Subcutaneous abdominal adipose tissue (tissue), 5 donors: ENCODE results near the gene PLCL2.

Experiments
- H3K27ac ChIP-seq: one replicate; pipeline ENCODE4 v1.7.0; 2013; ENCODE audit warnings: low read depth, mild to moderate bottlenecking, inconsistent platforms, low read length, moderate library complexity
- H3K27me3 ChIP-seq, 5 donors: one replicate each; pipeline ENCODE4 v1.7.0; 2013; ENCODE audit warnings: low read length in 5 of 5, inconsistent platforms in 1 of 5; ENCODE audit not compliant: control insufficient read depth in 5 of 5, insufficient read depth in 4 of 5
- H3K36me3 ChIP-seq, 5 donors: one replicate each; pipeline ENCODE4 v1.7.0; 2013; ENCODE audit warnings: low read length in 5 of 5; ENCODE audit not compliant: control insufficient read depth in 5 of 5, insufficient read depth in 5 of 5
- H3K4me1 ChIP-seq, 5 donors: one replicate each; pipeline ENCODE4 v1.7.0; 2013; ENCODE audit warnings: low read length in 5 of 5, mild to moderate bottlenecking in 3 of 5, moderate library complexity in 1 of 5; ENCODE audit not compliant: control insufficient read depth in 5 of 5, insufficient read depth in 5 of 5
- H3K4me3 ChIP-seq, 5 donors: one replicate each; pipeline ENCODE4 v1.7.0; 2013; ENCODE audit warnings: low read length in 5 of 5, low read depth in 1 of 5
- H3K9ac ChIP-seq, 5 donors: one replicate each; pipeline ENCODE4 v1.7.0; 2013; ENCODE audit warnings: low read length in 5 of 5, mild to moderate bottlenecking in 4 of 5, moderate library complexity in 3 of 5
- H3K9me3 ChIP-seq, 5 donors: one replicate each; pipeline ENCODE4 v1.7.0; 2013; ENCODE audit warnings: low read length in 5 of 5; ENCODE audit not compliant: control insufficient read depth in 5 of 5
- donor health status: healthy.
- donor health status: healthy.
- donor health status: healthy.
- donor health status: healthy.
- donor health status: healthy.

The PLCL2 gene

DNA sequence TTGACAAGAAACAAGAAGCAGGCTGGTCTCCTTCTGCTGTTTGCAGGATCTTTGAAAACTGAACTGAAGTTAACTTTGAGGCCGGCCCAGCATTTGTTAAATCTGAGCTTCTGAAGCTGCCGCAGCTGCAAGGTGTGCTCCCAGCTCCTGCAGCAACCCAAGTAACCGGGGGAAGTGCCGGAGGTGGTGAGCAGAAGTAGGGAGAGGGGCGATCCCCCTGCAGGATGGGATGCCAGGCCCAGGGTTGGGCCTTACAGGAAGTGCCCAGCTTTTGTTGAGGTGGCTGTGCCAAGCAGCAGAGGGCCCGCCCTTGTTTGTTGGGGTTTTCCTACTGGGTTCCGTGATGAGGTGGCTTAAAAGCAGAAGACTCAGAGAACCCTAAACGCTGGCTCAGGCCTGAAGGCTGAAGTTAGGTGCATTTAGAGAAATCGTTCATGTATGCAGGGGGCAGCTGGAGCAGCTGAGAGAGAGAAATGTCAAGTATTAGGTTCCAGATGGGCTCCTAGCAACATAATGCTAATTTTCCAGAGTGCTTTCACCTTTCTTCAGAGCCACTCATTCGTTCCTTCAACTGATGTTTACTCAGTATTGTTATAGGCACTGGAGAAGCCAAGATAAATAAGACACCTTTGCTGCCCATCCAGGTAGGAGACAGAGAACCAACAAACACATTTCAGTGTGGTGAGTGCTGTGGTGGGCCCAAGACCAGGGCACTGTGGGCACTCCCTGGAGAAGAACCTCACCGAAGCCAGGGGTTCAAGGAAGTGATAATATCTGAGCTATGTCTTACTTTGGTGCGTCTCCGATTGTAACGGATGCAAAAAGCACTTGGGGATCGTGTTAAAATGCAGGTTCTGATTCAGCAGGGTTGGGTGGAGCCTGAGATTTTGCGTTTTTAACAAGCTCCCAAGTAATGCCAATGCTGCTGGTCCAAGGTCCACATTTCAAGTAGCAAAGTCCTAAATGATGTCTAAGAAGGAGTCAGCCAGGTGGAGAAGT, 42.2 kb upstream of the PLCL2 start:
- H3K4me1 ChIP-seq, result peaks cover 0 to 28% (median 13%) of the 10 kb centered on the region in 5 donors
- no peak overlapping the region for H3K4me3 ChIP-seq
- H3K36me3 ChIP-seq, result no peaks in the 10 kb centered on the region
- no peak overlapping the region for H3K27ac ChIP-seq
- H3K27me3 ChIP-seq, result no peaks in the 10 kb centered on the region
- H3K9me3 ChIP-seq, result no peaks in the 10 kb centered on the region
- H3K9ac ChIP-seq, result no peak overlapping the region

DNA sequence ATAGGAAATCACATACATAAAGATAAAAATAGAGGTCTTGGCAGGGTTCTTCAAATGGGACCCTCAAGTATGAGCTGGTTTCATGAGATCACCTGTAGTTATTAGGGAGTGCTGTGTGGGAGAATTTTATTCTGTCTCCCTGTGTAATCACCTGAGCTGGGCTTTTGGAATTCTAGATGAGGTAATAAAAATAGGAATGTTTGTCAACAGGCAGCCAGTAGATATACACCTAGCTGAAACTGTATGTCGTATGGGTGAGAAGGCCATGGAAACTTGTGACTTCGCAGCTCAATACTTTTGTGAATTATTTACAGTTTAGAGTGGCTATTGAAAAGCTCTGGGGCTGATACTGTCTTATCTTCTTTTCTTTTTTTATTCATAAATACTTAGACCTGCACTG, 40.5 kb upstream of the PLCL2 start:
- no peaks in the 10 kb centered on the region for H3K9me3 ChIP-seq
- H3K4me1 ChIP-seq, result peaks cover 0 to 22% (median 10%) of the 10 kb centered on the region in 5 donors
- no peaks in the 10 kb centered on the region for H3K27me3 ChIP-seq
- no peak overlapping the region for H3K27ac ChIP-seq
- no peak overlapping the region for H3K9ac ChIP-seq
- H3K4me3 ChIP-seq, result no peak overlapping the region
- H3K36me3 ChIP-seq, result no peaks in the 10 kb centered on the region

DNA sequence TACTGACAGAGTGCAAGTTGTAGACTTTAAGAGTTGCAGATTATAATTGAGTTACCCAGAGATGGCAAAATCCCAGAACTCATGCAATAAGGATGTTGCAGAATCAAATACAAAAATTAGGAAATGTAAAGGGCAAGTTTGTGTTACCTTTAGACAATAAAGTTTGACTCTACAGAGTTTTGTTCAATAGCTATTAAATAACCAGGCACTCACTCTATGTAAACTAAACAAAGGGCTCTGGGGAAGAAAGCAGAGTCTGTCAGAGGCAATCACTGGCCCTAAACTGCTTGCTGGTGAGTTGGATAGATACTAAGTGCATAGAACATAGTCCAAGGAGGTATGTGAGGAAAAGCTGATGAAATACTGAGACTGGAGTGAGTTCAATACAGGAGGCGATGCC, 40.0 kb upstream of the PLCL2 start:
- peaks cover 0 to 24% (median 13%) of the 10 kb centered on the region in 5 donors for H3K4me1 ChIP-seq
- H3K27me3 ChIP-seq, result no peaks in the 10 kb centered on the region
- H3K36me3 ChIP-seq, result no peaks in the 10 kb centered on the region
- no peak overlapping the region for H3K4me3 ChIP-seq
- no peak overlapping the region for H3K9ac ChIP-seq
- H3K9me3 ChIP-seq, result no peaks in the 10 kb centered on the region
- no peak overlapping the region for H3K27ac ChIP-seq

DNA sequence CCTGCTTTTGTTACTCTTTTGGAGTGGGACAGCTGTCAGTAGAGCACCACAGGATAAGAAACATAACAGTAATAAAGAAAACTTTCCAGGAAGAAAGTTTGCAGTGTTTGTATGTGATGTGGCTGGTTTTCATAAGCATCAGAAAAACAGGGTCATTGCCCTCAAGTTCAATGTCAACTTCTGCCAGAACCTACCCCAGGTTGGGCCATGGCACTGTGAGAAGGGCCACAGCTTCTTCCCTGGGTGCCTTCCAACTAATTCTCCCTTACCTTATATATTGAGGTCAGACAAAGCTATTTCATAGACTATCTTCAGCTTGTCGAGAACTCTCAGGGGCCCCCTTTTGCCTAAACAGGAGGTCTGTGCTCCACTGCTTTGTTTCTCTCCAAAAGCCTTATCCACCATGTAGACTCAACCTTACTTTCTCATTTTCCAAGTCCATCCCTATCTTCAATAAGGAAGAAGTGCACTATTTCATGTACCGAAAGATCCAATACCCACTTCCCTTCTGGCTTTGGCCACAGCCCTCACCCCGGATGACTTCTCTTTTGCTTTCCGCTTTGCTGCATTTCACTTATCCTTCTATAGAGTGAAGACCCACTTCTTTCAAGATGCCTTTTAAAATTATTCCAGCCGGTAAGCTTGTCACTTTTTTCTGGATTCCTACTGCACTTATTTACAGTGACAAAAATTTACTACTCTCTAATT, 38.2 kb upstream of the PLCL2 start:
- no peaks in the 10 kb centered on the region for H3K9me3 ChIP-seq
- no peak overlapping the region for H3K27ac ChIP-seq
- H3K4me1 ChIP-seq, result peaks cover 0 to 28% (median 19%) of the 10 kb centered on the region in 5 donors
- no peak overlapping the region for H3K9ac ChIP-seq
- no peak overlapping the region for H3K4me3 ChIP-seq
- no peaks in the 10 kb centered on the region for H3K36me3 ChIP-seq
- H3K27me3 ChIP-seq, result no peaks in the 10 kb centered on the region

DNA sequence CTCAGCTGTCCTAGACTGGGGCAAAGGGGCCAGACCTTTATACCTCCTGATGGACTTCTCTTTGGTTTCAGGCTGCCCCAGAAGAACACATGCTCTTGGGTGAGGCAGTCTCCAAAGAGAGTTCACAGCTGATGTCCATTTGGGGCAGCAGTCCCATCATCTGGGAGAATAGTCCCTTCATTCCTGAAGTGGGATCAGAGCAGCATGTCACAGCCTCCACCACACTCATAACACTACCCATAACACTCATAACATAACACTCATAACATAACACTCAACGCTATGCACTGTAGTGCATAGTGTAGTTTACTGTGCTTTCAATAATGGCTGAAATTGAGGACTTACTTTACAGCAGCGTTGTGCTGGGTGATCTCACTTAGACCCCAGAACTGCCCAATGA, 36.7 kb upstream of the PLCL2 start:
- Histone ChIP-seq H3K27me3 (no peaks in the 10 kb centered on the region), H3K9me3 (no peaks in the 10 kb centered on the region), H3K4me1 (peaks cover 0 to 21% (median 18%) of the 10 kb centered on the region in 5 donors), H3K36me3 (no peaks in the 10 kb centered on the region), H3K27ac (no peak overlapping the region), H3K9ac (no peak overlapping the region), H3K4me3 (no peak overlapping the region)

DNA sequence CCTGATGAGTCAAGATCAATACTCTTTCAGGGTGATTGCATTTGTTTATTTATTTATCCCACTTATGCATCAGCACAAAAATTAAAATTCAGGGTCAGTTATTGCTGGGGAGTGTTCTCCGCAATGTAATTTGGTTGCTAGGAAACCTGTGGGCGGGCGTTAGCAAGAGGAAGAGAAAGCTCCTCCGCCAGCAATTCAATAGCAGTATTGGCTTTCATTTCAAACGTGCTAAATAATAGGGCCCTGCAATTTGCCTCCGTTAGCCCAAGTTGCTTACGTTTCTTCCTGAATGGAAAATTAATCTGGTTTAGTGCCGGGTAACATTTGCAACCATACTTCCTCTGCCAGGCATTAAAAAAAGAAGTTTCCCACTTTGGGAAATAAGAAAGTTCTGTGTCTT, 35.5 kb upstream of the PLCL2 start:
- no peak overlapping the region for H3K9ac ChIP-seq
- H3K4me1 ChIP-seq, result peaks cover 0 to 19% (median 12%) of the 10 kb centered on the region in 5 donors
- H3K36me3 ChIP-seq, result no peaks in the 10 kb centered on the region
- no peaks in the 10 kb centered on the region for H3K9me3 ChIP-seq
- no peaks in the 10 kb centered on the region for H3K27me3 ChIP-seq
- H3K27ac ChIP-seq, result peak overlapping the region; percentile 26
- peak overlapping the region in 4 of 5 donors; percentile 1 to 37 (median 16) for H3K4me3 ChIP-seq

DNA sequence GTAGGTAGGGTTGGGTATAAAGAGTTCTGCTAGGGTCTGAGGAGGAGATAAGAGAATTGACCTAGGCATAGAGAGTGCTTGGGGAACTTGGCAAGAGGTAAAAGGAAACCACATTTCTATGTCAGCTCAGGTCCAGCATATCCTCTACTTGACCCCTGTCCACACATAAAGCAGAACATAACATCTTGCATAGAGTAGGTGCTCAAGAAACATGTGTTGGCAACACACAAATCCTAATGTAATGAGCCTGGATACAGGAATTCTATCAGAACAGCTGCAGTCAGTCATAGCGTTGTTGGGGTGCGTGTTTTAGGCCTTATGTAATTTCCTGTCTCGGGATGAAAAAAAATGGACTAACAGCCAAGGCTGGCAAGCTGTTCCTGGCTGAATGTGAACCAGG, 35.0 kb upstream of the PLCL2 start:
- Histone ChIP-seq H3K4me3 (peak overlapping the region in 3 of 5 donors; percentile 1 to 37 (median 11)), H3K27ac (peak overlapping the region; percentile 26), H3K27me3 (no peaks in the 10 kb centered on the region), H3K9me3 (no peaks in the 10 kb centered on the region), H3K9ac (no peak overlapping the region), H3K36me3 (no peaks in the 10 kb centered on the region), H3K4me1 (peaks cover 0 to 13% (median 10%) of the 10 kb centered on the region in 5 donors)

DNA sequence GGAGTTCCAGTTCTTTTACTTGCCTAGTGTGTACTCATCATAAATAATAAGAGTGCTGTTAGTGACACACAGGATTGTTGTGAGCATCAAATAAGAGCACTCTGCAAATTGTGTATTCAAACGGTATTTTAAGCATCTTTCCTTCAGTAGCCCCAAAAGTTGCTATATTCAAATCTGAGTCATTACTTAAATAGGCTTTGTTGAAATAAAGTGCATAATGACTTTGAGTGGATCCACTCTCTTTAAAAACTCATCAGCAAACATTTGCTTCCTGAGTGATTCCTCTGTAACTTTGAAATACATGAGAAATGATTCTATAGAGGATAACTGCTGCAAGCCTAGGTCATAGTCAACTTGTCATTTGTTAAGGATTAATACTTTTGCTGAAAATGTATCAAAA, 29.3 kb upstream of the PLCL2 start:
- Histone ChIP-seq H3K36me3 (no peaks in the 10 kb centered on the region), H3K27me3 (no peaks in the 10 kb centered on the region), H3K4me1 (no peaks in the 10 kb centered on the region), H3K4me3 (no peak overlapping the region), H3K9me3 (no peaks in the 10 kb centered on the region), H3K9ac (no peak overlapping the region), H3K27ac (no peak overlapping the region)

DNA sequence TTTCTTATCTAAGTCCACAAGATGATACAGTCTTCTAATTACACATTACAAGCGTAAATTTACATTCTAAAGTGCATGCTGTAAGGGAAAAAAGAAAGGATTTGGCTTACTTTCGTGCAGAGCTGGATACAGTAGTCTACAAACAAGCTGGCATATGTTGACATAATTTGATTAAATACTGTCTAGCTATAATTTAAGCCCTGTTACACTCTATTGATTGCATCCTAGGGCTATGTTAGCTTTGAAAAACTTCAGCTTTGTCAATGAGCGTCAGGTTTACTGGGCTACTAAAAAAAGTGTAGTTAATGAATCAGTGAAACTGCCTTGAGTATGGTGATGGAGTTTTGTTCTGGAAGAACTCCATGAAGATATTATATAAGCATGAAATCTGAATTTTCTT, 24.5 kb upstream of the PLCL2 start:
- Histone ChIP-seq H3K4me1 (no peaks in the 10 kb centered on the region), H3K36me3 (no peaks in the 10 kb centered on the region), H3K9ac (no peak overlapping the region), H3K27ac (no peak overlapping the region), H3K4me3 (no peak overlapping the region), H3K9me3 (no peaks in the 10 kb centered on the region), H3K27me3 (no peaks in the 10 kb centered on the region)

DNA sequence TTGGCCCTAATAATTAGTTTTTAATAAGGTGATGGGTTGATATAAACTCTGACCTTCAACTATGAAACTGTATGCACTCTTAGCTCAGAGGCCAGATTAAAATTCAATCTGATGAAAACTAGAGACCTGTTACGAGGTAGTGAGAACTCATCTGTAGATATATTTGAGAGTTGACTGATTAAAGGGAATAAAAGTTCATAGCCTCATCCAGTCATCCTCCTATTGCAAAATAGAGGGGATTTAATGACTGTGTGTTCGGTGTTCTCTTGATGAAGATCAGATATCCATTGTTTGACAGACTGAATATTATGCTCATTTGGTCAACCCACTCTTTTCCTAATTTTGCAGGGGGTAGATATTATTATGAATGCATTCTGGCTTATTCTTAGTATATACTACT, 23.3 kb upstream of the PLCL2 start:
- no peaks in the 10 kb centered on the region for H3K9me3 ChIP-seq
- no peaks in the 10 kb centered on the region for H3K36me3 ChIP-seq
- no peak overlapping the region for H3K4me3 ChIP-seq
- no peaks in the 10 kb centered on the region for H3K4me1 ChIP-seq
- H3K9ac ChIP-seq, result no peak overlapping the region
- no peak overlapping the region for H3K27ac ChIP-seq
- no peaks in the 10 kb centered on the region for H3K27me3 ChIP-seq
